NCI-H748 (cell line): ENCODE data around the gene POLR1A.

Source experiments
- DNase-seq: peaks from one replicate; lab custom pipeline; 2025; ENCODE audit not compliant: unreplicated experiment; lab: John Stamatoyannopoulos, UW

The POLR1A gene

DNA sequence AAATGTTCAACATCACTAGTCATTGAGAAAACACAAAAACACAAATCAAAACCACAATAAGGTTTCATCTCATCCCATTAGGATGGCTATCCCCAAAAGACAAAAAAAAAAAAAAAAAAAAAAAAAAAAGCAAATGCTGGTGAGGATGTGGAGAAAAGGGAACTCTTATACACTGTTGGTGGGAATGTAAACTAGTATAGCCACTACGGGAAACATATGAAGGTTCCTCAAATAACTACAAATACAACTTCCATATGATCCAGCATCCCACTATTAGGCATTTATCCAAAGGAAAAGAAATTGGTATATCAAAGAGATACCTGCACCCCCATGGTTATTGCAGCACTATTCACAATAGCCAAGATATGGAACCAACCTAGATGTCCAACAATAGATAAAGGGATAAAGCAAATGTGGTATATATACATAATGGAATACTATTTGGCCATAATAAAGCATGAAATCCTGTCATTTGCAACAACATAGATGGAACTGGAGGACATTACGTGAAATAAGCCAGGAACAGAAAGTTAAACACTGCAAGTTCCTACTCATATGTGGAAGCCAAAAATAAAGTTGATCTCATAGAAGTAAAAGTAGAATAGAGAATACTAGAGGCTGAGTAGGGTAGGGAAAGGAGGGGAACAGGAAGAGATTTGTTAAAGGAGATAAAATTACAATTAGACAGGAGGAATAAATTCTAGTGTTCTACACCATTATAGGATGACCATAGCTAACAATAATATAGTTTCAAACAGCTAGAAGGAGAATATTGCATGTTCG, 8.4 kb downstream of the POLR1A start:
- no peak for DNase-seq

GRCh38 chr2:86094229-86094628, 11.5 kb downstream of the POLR1A start:
- DNase-seq, result no peak

- no peak for DNase-seq
Observed at GRCh38 chr2:86087936-86088850, 17.5 kb downstream of the POLR1A start.

GRCh38 chr2:86082756-86083155, 22.9 kb downstream of the POLR1A start:
- no peak for DNase-seq

- no peak for DNase-seq
Observed at GRCh38 chr2:86081724-86082123, 24.0 kb downstream of the POLR1A start.

DNA sequence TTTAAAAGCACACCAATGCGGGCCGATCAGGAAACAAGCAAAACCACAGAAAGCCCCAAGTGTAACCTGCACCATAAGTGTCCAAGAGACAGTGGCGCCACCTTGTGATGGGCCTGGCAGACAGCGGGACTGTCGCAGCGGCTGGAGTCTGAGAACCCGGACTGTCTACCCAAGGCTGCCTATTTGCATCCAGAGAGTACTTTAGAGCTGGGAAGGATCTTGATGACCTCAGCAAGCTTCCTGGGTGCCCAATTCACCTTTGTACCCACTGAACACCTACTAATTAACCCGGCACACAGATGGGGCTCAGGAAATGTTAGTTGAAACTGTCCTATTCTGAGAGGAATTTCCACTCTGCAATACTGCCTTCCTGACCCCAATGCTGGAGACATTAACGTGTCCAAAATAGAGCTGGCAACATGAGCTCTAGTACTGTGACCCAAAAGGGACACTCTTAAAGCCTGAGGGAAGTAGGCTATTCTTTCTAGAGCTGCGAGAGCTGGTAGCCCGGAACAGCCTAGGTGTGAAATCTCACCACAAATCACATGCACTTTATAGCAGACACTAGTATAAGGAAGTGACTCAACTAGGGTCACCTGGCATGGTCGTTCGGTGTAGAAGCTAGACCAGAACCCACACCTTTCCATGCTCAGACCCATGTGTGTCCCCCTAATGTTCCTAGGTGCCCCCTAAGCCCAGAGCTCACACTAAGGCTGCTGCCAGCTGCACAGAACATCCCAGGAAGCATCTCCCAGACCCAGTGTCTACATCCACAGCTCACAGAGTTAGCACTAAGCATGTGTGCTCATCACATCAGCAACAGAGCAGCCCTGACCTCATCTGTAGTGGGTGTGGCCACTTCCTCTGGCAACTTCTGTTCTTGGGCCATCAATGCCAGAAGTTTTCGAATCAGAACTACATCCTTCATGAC, 25.4 kb downstream of the POLR1A start:
- DNase-seq, result peak; percentile 35

- no peak for DNase-seq
Observed at GRCh38 chr2:86078774-86079545, 26.7 kb downstream of the POLR1A start.

GRCh38 chr2:86075886-86076285, 29.8 kb downstream of the POLR1A start:
- no peak for DNase-seq

GRCh38 chr2:86074811-86075210, 30.9 kb downstream of the POLR1A start:
- no peak for DNase-seq

- DNase-seq, result no peak
Observed at GRCh38 chr2:86074256-86074655, 31.4 kb downstream of the POLR1A start.

DNA sequence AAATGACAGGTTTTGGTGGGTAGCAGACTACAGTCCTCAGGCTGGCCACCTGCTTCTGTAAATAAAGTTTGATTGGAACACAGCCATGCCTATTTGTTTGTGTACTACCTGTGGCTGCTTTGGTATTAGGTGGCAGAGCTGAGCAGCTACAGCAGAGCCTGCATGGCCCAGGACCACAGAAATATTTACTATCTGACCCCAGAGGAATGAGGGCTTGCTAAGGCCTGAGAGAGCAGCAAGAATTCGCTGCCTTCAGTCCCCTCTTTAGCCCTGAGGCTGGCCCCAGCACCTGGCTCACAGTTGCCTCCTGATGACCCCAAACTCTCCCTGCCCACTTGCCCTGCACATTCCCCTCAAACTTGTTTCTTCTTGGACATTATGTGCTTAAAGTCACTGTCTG, 32.5 kb downstream of the POLR1A start:
- DNase-seq, result no peak

DNA sequence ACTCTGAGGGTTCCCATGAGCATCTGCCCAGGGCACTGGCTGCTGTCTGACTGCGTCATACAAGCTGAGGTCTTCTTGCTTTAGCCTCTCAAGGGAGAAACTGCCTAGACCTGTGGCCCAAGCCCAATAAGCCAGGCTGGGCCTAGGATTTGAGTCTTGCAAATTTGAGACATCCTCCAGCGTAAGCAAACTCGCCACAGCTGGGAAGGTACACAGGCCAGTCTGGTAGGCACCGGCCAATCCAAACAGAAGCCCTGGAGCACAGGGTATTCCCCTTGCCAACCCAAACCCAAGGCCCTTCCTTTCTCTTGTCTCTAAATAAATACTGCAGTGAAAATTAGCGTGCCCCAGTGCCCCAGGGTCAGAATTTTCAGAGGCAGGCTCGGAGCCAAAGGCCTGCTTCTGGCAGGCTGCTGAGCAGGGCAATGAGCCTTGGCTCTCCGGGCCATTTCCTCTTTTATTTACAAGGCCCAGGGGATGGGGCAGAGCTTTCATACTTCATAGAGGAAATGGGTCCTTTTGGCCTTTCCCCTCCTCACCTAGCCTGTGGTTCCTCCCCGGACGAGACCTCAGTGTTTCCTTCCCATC, 33.3 kb downstream of the POLR1A start:
- DNase-seq, result no peak

DNA sequence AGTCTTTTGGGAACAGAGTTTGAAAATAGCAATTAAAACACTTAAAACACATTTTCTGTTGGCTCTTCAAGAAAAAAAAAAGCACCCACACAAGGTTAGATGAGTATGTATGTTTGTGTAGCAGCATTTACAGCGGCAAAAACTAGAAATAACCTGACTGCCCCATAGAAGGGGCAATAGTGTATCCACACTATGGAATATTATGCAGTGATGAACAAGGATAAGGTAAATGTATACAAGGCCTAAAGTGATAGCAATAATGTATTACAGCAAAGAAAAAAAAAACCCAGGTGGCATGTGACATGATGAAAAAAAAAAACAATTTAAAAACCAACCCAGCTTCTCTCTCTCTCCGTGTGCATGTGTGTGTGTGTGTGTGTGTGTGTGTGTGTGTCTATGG, 34.8 kb downstream of the POLR1A start:
- DNase-seq, result no peak

GRCh38 chr2:86069783-86070339, 35.8 kb downstream of the POLR1A start:
- no peak for DNase-seq

DNA sequence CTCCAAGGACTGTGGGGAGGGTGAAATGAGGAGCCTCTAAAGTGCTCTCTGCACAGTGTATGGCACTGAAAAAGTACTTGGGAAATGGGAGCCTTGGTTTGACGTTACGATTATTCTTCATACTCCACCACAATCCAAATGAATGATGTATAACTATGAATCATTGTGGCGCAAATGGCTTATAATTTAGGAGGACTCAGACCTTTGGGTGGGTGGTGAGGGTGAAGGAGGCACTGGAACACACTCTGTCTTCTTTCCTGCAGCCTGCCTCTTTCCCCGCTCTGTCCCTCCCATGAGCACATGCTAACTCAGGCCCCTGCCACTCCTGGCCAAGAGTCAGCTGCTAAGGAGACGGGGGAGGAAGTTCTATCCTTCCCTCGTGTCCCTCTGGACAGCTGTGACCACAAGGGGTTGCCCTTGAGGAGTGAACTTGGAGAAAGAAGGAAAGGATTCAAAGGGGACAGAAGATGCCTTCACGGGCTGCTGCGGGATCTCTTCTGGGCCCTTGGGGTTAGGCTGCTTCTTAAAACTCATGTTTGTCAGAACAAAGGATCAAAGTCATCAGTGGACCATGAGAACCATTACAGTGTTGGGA, 36.5 kb downstream of the POLR1A start:
- DNase-seq, result no peak

GRCh38 chr2:86068648-86069047, 37.0 kb downstream of the POLR1A start:
- DNase-seq, result no peak

DNA sequence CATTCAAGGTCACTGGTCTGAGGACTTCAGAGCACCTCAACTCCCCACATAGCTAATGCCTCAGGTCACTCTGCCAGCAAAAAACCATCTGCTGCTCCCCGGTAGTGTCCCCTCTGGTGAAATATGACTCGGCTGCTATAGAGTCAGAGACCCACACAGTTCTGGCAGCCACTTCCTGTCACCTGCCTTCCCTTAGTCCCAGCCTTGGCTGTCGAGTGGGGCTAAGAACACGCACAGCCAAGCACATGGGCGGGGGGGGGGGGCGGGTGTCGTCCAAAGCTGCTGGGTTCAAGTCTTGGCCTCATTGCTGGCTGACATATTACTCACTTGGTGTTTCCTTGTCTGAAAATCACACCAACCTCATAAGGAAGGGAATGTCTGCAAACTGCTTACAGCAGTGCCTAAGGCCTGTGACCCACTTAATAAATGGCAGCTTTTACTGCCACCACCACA, 37.5 kb downstream of the POLR1A start:
- no peak for DNase-seq

DNA sequence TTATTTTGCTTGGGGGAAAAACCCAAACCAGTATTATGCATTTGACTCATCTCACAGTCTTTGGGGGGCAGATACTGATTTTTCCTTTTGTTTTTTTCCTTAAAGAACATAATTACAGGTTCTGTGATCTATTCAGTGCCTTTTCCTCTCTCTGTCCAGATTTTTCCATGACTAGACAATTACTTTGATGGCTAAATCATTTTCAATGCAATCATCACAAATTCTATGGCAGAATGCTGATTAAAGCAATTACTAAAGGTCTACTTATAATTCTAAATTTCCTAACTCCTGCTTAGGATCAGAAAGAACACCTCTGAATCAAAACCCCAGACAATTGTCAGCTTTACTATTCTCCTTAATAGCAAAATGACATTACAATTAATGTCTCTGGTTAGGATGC, 38.8 kb downstream of the POLR1A start:
- no peak for DNase-seq

DNA sequence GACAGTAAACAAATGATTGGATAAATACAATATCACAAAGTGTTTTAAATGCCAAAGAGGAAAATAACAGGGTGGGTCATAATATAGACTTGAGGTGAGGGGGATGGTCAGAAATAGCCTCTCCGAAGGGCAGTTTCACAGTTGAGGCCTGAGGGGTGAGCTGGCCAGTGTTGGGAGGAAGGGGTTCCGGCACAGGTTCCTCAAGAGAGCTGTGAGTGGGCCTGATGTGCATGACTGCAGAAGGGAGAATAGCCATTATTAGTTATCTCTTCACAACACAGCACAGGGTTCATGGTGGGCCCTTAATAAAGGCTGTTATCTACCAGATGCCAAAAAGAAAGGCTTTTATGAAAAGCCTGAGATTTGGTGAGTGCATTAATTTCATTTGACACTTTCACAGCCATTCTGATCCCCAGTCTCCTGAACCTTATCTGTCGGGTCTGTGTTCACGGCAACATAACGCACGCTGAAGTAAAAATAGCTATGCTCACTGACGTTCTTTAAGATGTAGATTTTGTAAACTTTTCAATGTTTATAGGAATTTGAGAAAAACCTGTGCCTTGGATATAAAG, 39.6 kb downstream of the POLR1A start:
- no peak for DNase-seq
